ENCODE data around the gene SYT7. TPM values are rescaled to one million over a fixed set of nuclear protein-coding genes. Genes with fewer than 3 reads are reported as not detected.

SYT7 gene
- total RNA-seq, 1 donor, result 0.43 TPM

GRCh38 chr11:61544466-61544865 lies 36.4 kb downstream of the SYT7 start:
- no peak for TF ChIP-seq CTCF (IDR thresholded peaks at IDR 0.05; ENCODE audit: insufficient read depth, low read depth, low read length)
- DNase-seq (ENCODE audit: low read depth), result no peak
- no peak overlapping the region for H3K4me3 ChIP-seq (ENCODE audit: low read depth, low read length)

DNA sequence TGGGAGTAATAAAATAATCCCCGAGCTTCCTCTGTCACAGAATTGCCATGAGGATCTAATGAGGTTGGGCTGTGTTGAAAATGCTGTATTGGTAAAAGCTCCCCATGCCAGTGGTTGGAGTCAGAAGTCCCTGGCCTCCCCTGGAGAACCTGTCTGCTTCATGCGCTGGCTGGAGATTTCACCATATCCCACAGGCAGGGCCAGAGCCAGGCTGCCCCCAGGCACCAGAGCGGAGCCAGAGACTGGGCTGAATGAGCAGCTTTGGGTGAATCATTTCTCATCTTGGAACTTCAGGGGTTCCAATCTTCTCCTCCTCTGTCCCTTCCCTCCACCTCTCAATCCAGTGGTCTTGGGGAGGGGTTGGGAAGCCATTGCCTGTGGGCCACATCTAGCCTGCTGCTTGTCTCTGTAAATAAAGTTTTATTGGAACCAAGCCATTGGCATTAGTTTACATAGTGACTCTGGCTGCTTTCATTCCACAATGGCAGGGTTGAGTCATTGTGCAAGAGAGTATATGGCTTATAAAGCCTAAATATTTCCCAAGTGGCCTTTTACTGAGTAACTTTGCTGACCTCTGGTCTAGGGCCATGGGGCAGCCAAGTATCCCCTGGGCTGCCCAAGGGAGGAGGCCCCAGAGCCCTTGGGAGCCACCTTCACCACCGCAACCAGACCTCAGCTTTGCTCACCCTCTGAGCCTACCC lies 37.1 kb downstream of the SYT7 start:
- peak; percentile 41 for DNase-seq (ENCODE audit: low read depth)

DNA sequence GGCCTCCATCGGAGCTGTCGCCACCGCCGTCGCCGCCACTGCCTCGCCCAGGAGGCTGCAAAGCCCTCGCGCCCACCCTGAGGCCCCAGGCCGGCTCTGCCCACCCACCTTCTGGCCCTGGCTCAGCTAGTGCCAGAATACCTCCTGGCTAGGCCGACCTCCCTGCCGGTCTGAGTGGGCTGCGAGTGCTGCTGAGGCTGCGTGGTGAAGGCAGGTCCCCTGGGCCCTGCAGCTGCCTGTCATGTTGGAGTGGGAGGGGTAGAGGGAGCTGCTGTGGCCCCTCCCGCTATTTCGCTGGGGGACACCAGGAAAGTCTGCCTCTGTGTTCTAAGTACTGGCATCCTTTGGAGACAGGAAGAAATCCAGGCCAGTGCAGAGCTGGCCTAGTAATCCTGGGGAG lies 38.2 kb downstream of the SYT7 start:
- DNase-seq (ENCODE audit: low read depth), result no peak
- no peak for TF ChIP-seq CTCF (IDR thresholded peaks at IDR 0.05; ENCODE audit: insufficient read depth, low read depth, low read length)
- H3K4me3 ChIP-seq (ENCODE audit: low read depth, low read length), result no peak overlapping the region

More for the DNA sequence above, 37.1 kb downstream of the SYT7 start:
- no peak for TF ChIP-seq CTCF (IDR thresholded peaks at IDR 0.05; ENCODE audit: insufficient read depth, low read depth, low read length)
- H3K4me3 ChIP-seq (ENCODE audit: low read depth, low read length), result no peak overlapping the region

- TF ChIP-seq CTCF (IDR thresholded peaks at IDR 0.05; ENCODE audit: insufficient read depth, low read depth, low read length), result no peak
- DNase-seq (ENCODE audit: low read depth), result no peak
- H3K4me3 ChIP-seq (ENCODE audit: low read depth, low read length), result no peak overlapping the region
These were observed 38.8 kb downstream of the SYT7 start for GRCh38 chr11:61542024-61542461.

DNA sequence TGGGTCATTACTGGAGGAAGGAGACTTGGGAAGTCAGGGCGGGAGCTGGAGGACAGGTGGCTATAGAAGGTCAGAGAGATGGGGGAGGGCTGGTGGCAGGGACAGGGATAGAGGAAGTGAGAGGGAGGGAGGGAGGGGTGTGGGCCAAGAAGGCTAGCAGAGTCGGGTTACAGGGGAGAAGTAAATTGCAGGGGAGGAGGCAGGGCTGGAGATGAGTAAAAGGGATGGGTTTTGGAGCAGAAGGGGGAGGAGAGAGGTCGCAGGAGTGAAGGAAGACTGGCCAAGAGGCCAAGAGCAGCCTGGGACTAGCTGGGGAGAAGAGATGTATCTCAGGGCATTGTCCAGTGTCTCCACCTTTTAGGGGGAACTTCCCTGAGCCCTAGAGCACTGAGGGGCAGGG lies 39.3 kb downstream of the SYT7 start:
- TF ChIP-seq CTCF (IDR thresholded peaks at IDR 0.05; ENCODE audit: insufficient read depth, low read depth, low read length), result no peak
- H3K4me3 ChIP-seq (ENCODE audit: low read depth, low read length), result no peak overlapping the region
- DNase-seq (ENCODE audit: low read depth), result peak; percentile 31

DNA sequence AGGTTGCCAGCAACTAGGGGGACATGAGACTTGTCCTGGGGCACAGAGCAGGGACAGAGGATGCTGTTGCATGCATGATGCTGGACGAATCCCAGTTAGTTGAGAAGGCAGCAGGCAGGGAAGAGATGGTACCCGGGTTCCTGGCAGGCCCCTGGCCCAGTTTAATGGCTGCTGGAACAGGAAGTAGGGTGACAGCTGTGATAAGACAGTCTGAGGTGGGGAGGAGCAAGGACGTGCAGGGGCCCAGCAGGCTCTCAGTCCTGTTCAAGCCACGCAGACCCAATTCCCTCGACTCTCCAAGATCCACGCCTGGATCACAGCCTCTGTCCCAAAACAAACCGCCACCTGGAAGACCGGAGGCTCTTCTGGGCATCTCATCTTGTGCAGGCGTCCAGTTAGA lies 40.3 kb downstream of the SYT7 start:
- no peak for DNase-seq (ENCODE audit: low read depth)

More for the DNA sequence above, 40.3 kb downstream of the SYT7 start:
- TF ChIP-seq CTCF (IDR thresholded peaks at IDR 0.05; ENCODE audit: insufficient read depth, low read depth, low read length), result no peak
- no peak overlapping the region for H3K4me3 ChIP-seq (ENCODE audit: low read depth, low read length)
